ENCODE measurements around the gene THRAP3.
"Not testable (repeated sequence)": the region's sequence is repeated elsewhere in the genome, so short reads cannot be mapped to it uniquely, and the experiment has no call there.

THRAP3 gene

GRCh38 chr1:36223996-36224536, at the start of gene THRAP3:
TSS of gene THRAP3 (plus strand) at chr1:36224443. CDS start at chr1:36282564, 58,121 bp downstream.
- peak; percentile 100 for DNase-seq

- DNase-seq, result no peak
Measured at GRCh38 chr1:36174713-36175112, 49.5 kb upstream of the THRAP3 start.

- DNase-seq, result no peak
Measured at GRCh38 chr1:36175137-36176095, 48.8 kb upstream of the THRAP3 start.

GRCh38 chr1:36176106-36176949, 47.9 kb upstream of the THRAP3 start:
- no peak for DNase-seq

- no peak for DNase-seq
Measured at GRCh38 chr1:36177589-36178431, 46.4 kb upstream of the THRAP3 start.

GRCh38 chr1:36178471-36179219, 45.6 kb upstream of the THRAP3 start:
- DNase-seq, result no peak

GRCh38 chr1:36179220-36179600, 45.0 kb upstream of the THRAP3 start:
- DNase-seq, result no peak

- DNase-seq, result no peak
Measured at GRCh38 chr1:36182734-36183133, 41.5 kb upstream of the THRAP3 start.

- DNase-seq, result no peak
Measured at GRCh38 chr1:36183309-36183856, 40.9 kb upstream of the THRAP3 start.

GRCh38 chr1:36187800-36188593, 36.2 kb upstream of the THRAP3 start:
- peak; percentile 86 for DNase-seq

- DNase-seq, result not testable (repeated sequence)
Measured at GRCh38 chr1:36196805-36197204, 27.4 kb upstream of the THRAP3 start.

- DNase-seq, result no peak
Measured at GRCh38 chr1:36198641-36199040, 25.6 kb upstream of the THRAP3 start.

- no peak for DNase-seq
Measured at GRCh38 chr1:36199934-36200741, 24.1 kb upstream of the THRAP3 start.

- no peak for DNase-seq
Measured at GRCh38 chr1:36203027-36203553, 21.2 kb upstream of the THRAP3 start.

GRCh38 chr1:36203554-36204346, 20.5 kb upstream of the THRAP3 start:
- DNase-seq, result peak; percentile 87

GRCh38 chr1:36204347-36204909, 19.8 kb upstream of the THRAP3 start:
- no peak for DNase-seq

GRCh38 chr1:36206323-36206858, 17.9 kb upstream of the THRAP3 start:
- peak; percentile 22 for DNase-seq

- no peak for DNase-seq
Measured at GRCh38 chr1:36207339-36207738, 16.9 kb upstream of the THRAP3 start.

All from inflammatory macrophage treated with lipopolysaccharide for 4 hours (primary cell).